Chondrocyte (in vitro differentiated cells): ENCODE measurements around the gene TM4SF4. TPM values are rescaled to one million over a fixed set of nuclear protein-coding genes. Genes with fewer than 3 reads are reported as not detected.
"Not testable (repeated sequence)": the region's sequence is repeated elsewhere in the genome, so short reads cannot be mapped to it uniquely, and the experiment has no call there.

Source experiments
- DNase-seq: peaks from one replicate; pipeline ENCODE4 v3.0.0; 2021; ENCODE audit warnings: mixed read lengths, low spot score
- H3K27ac Mint-ChIP-seq: one replicate; pipeline ENCODE4 v1.8.0; 2021; ENCODE audit warnings: mild to moderate bottlenecking, moderate library complexity, mixed read lengths; ENCODE audit not compliant: unreplicated experiment
- H3K27me3 Mint-ChIP-seq: 2 replicates; pipeline ENCODE4 v1.8.0; 2021; ENCODE audit warnings: low read depth, mixed read lengths
- H3K36me3 Mint-ChIP-seq: 2 replicates; pipeline ENCODE4 v1.8.0; 2021; ENCODE audit warnings: low read depth, mixed read lengths
- H3K4me1 Mint-ChIP-seq: 2 replicates; pipeline ENCODE4 v1.8.0; 2021; ENCODE audit warnings: low read depth, mild to moderate bottlenecking, mixed read lengths
- H3K4me3 Mint-ChIP-seq: one replicate; pipeline ENCODE4 v1.8.0; 2021; ENCODE audit warnings: mild to moderate bottlenecking, moderate library complexity, mixed read lengths; ENCODE audit not compliant: unreplicated experiment
- H3K9me3 Mint-ChIP-seq: 2 replicates; pipeline ENCODE4 v1.8.0; 2021; ENCODE audit warnings: low read depth, mixed read lengths
- CTCF ChIP-seq: fragments of 200-600 bp; sonication (generic); IDR thresholded peaks from 2 replicates; pipeline ENCODE4 v1.5.0; 2021; ENCODE audit warnings: antibody characterized with exemption, mild to moderate bottlenecking, moderate library complexity
- total RNA-seq: library from RNA; stranded (reverse); gene quantifications from 3 replicates; pipeline ENCODE4 v1.2.1, GENCODE V29; 2021

The TM4SF4 gene
- total RNA-seq, 1 donor from 2014 or later, result not detected

- peaks cover 27% of the 10 kb centered on the region for H3K4me1 Mint-ChIP-seq
- H3K4me3 Mint-ChIP-seq, result no peak overlapping the region
- H3K36me3 Mint-ChIP-seq, result no peaks in the 10 kb centered on the region
- H3K9me3 Mint-ChIP-seq, result no peaks in the 10 kb centered on the region
- DNase-seq, result no peak
- TF ChIP-seq CTCF, result no peak
- H3K27ac Mint-ChIP-seq, result no peak overlapping the region
- no peaks in the 10 kb centered on the region for H3K27me3 Mint-ChIP-seq
Measured at GRCh38 chr3:149441642-149442041, 32.9 kb upstream of the TM4SF4 start.

DNA sequence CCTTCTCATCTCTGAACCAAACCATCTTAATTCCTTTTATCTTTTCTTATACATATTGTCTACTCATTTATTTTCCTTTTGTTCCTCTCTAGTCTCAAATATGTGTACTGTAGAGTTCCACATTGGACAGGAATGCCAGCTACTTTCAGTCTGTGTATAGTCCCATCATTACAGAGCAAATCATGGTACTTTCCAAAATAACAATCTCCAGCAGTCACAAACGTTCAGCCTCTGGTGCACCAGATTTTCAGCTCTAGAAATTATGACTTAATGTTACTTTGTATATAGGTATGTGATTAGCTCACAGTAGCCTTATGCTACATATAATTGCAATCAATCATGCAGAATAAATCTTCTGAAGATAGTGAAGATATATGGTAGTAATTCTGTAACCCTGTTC lies 32.5 kb upstream of the TM4SF4 start:
- no peak for DNase-seq
- no peaks in the 10 kb centered on the region for H3K9me3 Mint-ChIP-seq
- no peak overlapping the region for H3K27ac Mint-ChIP-seq
- H3K4me3 Mint-ChIP-seq, result no peak overlapping the region
- H3K4me1 Mint-ChIP-seq, result peaks cover 27% of the 10 kb centered on the region
- no peaks in the 10 kb centered on the region for H3K27me3 Mint-ChIP-seq
- H3K36me3 Mint-ChIP-seq, result no peaks in the 10 kb centered on the region
- no peak for TF ChIP-seq CTCF

- no peaks in the 10 kb centered on the region for H3K9me3 Mint-ChIP-seq
- peaks cover 30% of the 10 kb centered on the region for H3K4me1 Mint-ChIP-seq
- DNase-seq, result no peak
- peak overlapping the region; percentile 67 for H3K27ac Mint-ChIP-seq
- no peaks in the 10 kb centered on the region for H3K36me3 Mint-ChIP-seq
- H3K4me3 Mint-ChIP-seq, result no peak overlapping the region
- H3K27me3 Mint-ChIP-seq, result no peaks in the 10 kb centered on the region
- TF ChIP-seq CTCF, result no peak
Measured at GRCh38 chr3:149442851-149443544, 31.5 kb upstream of the TM4SF4 start.

DNA sequence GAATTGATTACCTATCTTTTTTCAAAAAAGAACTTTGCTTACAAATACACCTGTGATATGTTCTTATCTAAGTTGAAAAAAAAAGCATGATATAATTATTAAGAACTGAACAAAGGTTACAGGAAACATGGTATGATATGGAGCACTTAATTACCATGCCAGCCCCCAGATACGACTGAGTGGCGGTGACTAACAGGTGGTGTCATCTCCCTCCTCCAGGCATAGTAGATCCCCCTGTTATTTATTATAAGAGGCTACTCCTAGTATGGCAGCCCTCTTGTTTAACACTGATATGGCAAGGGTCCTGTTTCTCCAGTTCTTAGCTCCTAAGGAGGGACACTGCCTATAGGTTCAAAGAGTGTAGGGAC lies 31.0 kb upstream of the TM4SF4 start:
- peaks cover 36% of the 10 kb centered on the region for H3K4me1 Mint-ChIP-seq
- peak overlapping the region; percentile 67 for H3K27ac Mint-ChIP-seq
- H3K4me3 Mint-ChIP-seq, result no peak overlapping the region

GRCh38 chr3:149444867-149445266 lies 29.6 kb upstream of the TM4SF4 start:
- not testable (repeated sequence) for H3K36me3 Mint-ChIP-seq, H3K27me3 Mint-ChIP-seq, H3K27ac Mint-ChIP-seq, DNase-seq, H3K9me3 Mint-ChIP-seq, H3K4me3 Mint-ChIP-seq
- peaks cover 49% of the 10 kb centered on the region for H3K4me1 Mint-ChIP-seq

More for the DNA sequence above, 31.0 kb upstream of the TM4SF4 start:
- Mint-ChIP-seq H3K9me3 (no peaks in the 10 kb centered on the region), H3K27me3 (no peaks in the 10 kb centered on the region), H3K36me3 (no peaks in the 10 kb centered on the region)
- TF ChIP-seq CTCF, result no peak
- DNase-seq, result no peak

- no peaks in the 10 kb centered on the region for H3K27me3 Mint-ChIP-seq
- peaks cover 2% of the 10 kb centered on the region for H3K36me3 Mint-ChIP-seq
- DNase-seq, result no peak
- H3K27ac Mint-ChIP-seq, result peak overlapping the region; percentile 95
- peaks cover 12% of the 10 kb centered on the region for H3K9me3 Mint-ChIP-seq
- TF ChIP-seq CTCF, result no peak
- H3K4me3 Mint-ChIP-seq, result no peak overlapping the region
- H3K4me1 Mint-ChIP-seq, result peaks cover 41% of the 10 kb centered on the region
Measured at GRCh38 chr3:149448331-149448831, 26.1 kb upstream of the TM4SF4 start.
